B cell (primary cell): Measurements from ENCODE around the gene GOLGA8J. TPM values are rescaled to one million over a fixed set of nuclear protein-coding genes. Genes with fewer than 3 reads are reported as not detected.

Experiments
- ATAC-seq: fragments of 200-7000 bp; cut with Tn5 transposase; one replicate; pipeline ENCODE4 v1.10.0; 2021; ENCODE audit warnings: low read depth, mild to moderate bottlenecking, moderate number of reproducible peaks, moderate library complexity
- CTCF ChIA-PET: fragments of 350-600 bp; sonication (Branson Sonifier 250); formaldehyde crosslinking; loops from one replicate; lab custom pipeline; 2021; ENCODE audit warnings: antibody characterized with exemption, inconsistent platforms; lab: Charles Lee
- POLR2A ChIA-PET: fragments of 350-600 bp; sonication (Branson Sonifier 250); formaldehyde crosslinking; loops from one replicate; lab custom pipeline; 2021; ENCODE audit warnings: antibody characterized with exemption; lab: Charles Lee
- DNase-seq: peaks from one replicate; pipeline ENCODE4 v3.0.0; 2013
- H2AFZ ChIP-seq: 2 replicates; pipeline ENCODE4 v1.6.1; 2012; ENCODE audit warnings: mild to moderate bottlenecking, low read depth, low read length; ENCODE audit not compliant: insufficient read depth, poor library complexity, severe bottlenecking
- H3K27ac ChIP-seq, 2 donors: 1 replicate in 1 of 2; 2 replicates in 1 of 2; pipeline ENCODE4 v1.5.1; 2012 to 2013; ENCODE audit warnings: low read length in 2 of 2, mild to moderate bottlenecking in 2 of 2, moderate library complexity in 1 of 2
- H3K27me3 ChIP-seq, 4 experiments: fragments of 200-600 bp in 1 of 4; sonication (generic) in 1 of 4; replicated peaks in 1 of 4; 1 replicate in 2 of 4; 2 replicates in 2 of 4; pipeline versions ENCODE4 v1.6.1 to v1.7.0; 2013 to 2016; ENCODE audit warnings: low read length in 3 of 4, mild to moderate bottlenecking in 2 of 4, mixed read lengths in 1 of 4, moderate library complexity in 1 of 4; ENCODE audit not compliant: insufficient read depth in 4 of 4, control insufficient read depth in 3 of 4; ENCODE audit errors: control extremely low read depth in 1 of 4
- H3K36me3 ChIP-seq, 2 experiments: replicated peaks in 1 of 2; 1 replicate in 1 of 2; 2 replicates in 1 of 2; pipeline versions ENCODE4 v1.6.1 to v1.7.1; 2013; ENCODE audit warnings: low read length in 1 of 2; ENCODE audit not compliant: insufficient read depth in 2 of 2, control insufficient read depth in 1 of 2; ENCODE audit errors: control extremely low read depth in 1 of 2, extremely low read depth in 1 of 2
- H3K4me1 ChIP-seq, 2 donors: fragments of 200-600 bp in 1 of 2; sonication (generic) in 1 of 2; 1 replicate in 1 of 2; 2 replicates in 1 of 2; pipeline versions ENCODE4 v1.5.1 to v1.6.1; 2013 to 2017; ENCODE audit warnings: low read length in 2 of 2; ENCODE audit not compliant: control insufficient read depth in 2 of 2, insufficient read depth in 2 of 2
- H3K4me2 ChIP-seq: replicated peaks from 2 replicates; pipeline ENCODE3; 2012; ENCODE audit warnings: mild to moderate bottlenecking, low read depth, low read length; ENCODE audit not compliant: poor library complexity, severe bottlenecking
- H3K4me3 ChIP-seq, 5 experiments: fragments of 200-600 bp in 1 of 5; sonication (generic) in 1 of 5; 1 replicate in 3 of 5; 2 replicates in 2 of 5; pipeline versions ENCODE4 v1.5.1 to v1.7.0; 2011 to 2016; ENCODE audit warnings: low read length in 4 of 5, mild to moderate bottlenecking in 4 of 5, low read depth in 2 of 5, control low read depth in 1 of 5, moderate library complexity in 1 of 5; ENCODE audit not compliant: insufficient read depth in 1 of 5; ENCODE audit errors: control extremely low read depth in 1 of 5, extremely low read depth in 1 of 5
- H3K79me2 ChIP-seq: fragments of 200-600 bp; sonication (generic); one replicate; pipeline ENCODE4 v1.6.0; 2016; ENCODE audit warnings: low read length; ENCODE audit not compliant: control insufficient read depth, insufficient read depth
- H3K9ac ChIP-seq: fragments of 200-600 bp; sonication (generic); 2 replicates; pipeline ENCODE4 v1.6.1; 2017; ENCODE audit warnings: mild to moderate bottlenecking, low read length, moderate library complexity
- H3K9me3 ChIP-seq, 3 donors: one replicate each; pipeline versions ENCODE4 v1.6.1 to v1.7.1; 2013; ENCODE audit warnings: low read length in 2 of 3; ENCODE audit not compliant: control insufficient read depth in 2 of 3, insufficient read depth in 1 of 3; ENCODE audit errors: control extremely low read depth in 1 of 3
- H4K20me1 ChIP-seq: 2 replicates; pipeline ENCODE4 v1.6.0; 2012; ENCODE audit warnings: mild to moderate bottlenecking, low read length; ENCODE audit not compliant: insufficient read depth, control insufficient read depth, poor library complexity, severe bottlenecking
- H3K27ac Mint-ChIP-seq: one replicate; pipeline ENCODE4 v1.8.0; 2021; ENCODE audit warnings: mixed read lengths
- H3K27me3 Mint-ChIP-seq: one replicate; pipeline ENCODE4 v1.8.0; 2021; ENCODE audit warnings: mixed read lengths
- H3K4me1 Mint-ChIP-seq: one replicate; pipeline ENCODE4 v1.8.0; 2021; ENCODE audit warnings: mixed read lengths
- H3K4me3 Mint-ChIP-seq: one replicate; pipeline ENCODE4 v1.8.0; 2021; ENCODE audit warnings: mixed read lengths
- H3K9me3 Mint-ChIP-seq: one replicate; pipeline ENCODE4 v1.8.0; 2022; ENCODE audit warnings: mixed read lengths; ENCODE audit not compliant: insufficient read depth
- EZH2 ChIP-seq: IDR thresholded peaks from 2 replicates; pipeline ENCODE4 v1.6.1; 2012; ENCODE audit warnings: borderline replicate concordance, low read depth, mild to moderate bottlenecking, moderate library complexity, low read length; ENCODE audit not compliant: insufficient read depth, poor library complexity, severe bottlenecking
- WGBS: methylation state at CpG from one replicate; pipeline ENCODE4 v1.1.5; 2013; ENCODE audit warnings: missing lambda C conversion rate; ENCODE audit not compliant: insufficient coverage; 5-methylcytosine and 5-hydroxymethylcytosine counted together
- intact Hi-C: fragments of 100-400 bp; cut with micrococcal nuclease; formaldehyde crosslinking; loops from one replicate; pipeline ENCODE4 v1.10.0; 2022
- polyA plus RNA-seq: library from polyadenylated mRNA; depleted of rRNA; stranded (reverse); fragments of >200 nt; gene quantifications from 2 replicates; pipeline ENCODE4 v1.2.3, GENCODE V29; 2012
- total RNA-seq, 2 donors: library from RNA; stranded (reverse); fragments of 120-200 nt in 1 of 2; gene quantifications; 1 replicate in 1 of 2; 2 replicates in 1 of 2; pipeline versions ENCODE4 v1.2.3 to v1.2.4, GENCODE V29; 2013 to 2022
- TF ChIP-seq, protein P1 (sequence below): fragments of 200-600 bp; IDR thresholded peaks from one replicate; pipeline ENCODE4 v1.8.0; 2022; ENCODE audit warnings: antibody characterized with exemption, mild to moderate bottlenecking

The GOLGA8J gene
- total and polyA plus RNA-seq, 2 donors (not counting 1 experiment from before 2014, with no cell fraction given): not detected

DNA sequence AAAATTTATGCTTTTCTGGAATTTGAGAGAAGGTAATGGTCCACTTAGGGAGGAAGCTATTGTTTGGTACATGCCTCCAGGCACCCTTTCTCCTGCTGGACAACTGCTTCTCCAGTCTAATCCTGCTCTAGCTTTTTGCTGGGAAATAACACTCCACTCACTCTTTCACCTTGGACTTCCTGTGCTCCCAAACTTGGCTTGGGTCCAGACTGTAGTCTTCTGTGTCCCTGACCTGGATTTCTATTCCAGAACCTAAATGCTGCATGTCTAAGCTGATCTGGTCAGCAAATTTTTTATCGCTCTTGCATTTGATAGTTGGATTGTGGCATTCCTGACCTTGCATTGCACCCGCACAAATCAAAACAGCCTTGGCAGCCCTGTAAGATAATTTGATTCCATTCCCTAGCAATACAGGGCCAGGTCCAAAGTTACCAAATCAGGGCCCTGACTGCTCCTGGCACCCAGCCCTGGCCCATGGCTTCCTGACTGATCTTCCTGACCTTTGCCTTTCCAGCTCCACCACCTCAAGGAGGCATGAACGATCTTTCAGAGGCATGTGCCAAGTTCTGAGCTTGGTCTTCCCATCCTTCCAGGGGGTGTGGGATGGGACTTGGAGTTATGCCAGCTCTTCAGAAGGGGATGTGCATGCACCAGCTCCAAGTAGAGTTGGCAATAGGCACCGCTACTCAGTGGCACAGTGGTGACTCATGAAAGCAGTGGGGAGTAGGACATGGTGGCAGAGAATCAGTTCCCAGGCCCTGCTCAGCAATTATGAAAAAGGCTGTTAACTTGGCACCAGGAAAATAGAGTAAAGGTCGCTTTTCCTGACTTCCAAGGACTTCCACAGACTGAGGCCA lies 43.9 kb upstream of the GOLGA8J start:
- WGBS: 80% methylated on average over 4 of the region's 5 CpGs
- no peak overlapping the region for H3K9ac ChIP-seq
- Mint-ChIP-seq H3K27me3 (peaks cover 5% of the 10 kb centered on the region), H3K4me1 (no peaks in the 10 kb centered on the region), H3K27ac (no peak overlapping the region), H3K9me3 (peaks cover 2% of the 10 kb centered on the region), H3K4me3 (no peak overlapping the region)
- H3K79me2 ChIP-seq: no peaks in the 10 kb centered on the region
- TF ChIP-seq, protein P1, sequence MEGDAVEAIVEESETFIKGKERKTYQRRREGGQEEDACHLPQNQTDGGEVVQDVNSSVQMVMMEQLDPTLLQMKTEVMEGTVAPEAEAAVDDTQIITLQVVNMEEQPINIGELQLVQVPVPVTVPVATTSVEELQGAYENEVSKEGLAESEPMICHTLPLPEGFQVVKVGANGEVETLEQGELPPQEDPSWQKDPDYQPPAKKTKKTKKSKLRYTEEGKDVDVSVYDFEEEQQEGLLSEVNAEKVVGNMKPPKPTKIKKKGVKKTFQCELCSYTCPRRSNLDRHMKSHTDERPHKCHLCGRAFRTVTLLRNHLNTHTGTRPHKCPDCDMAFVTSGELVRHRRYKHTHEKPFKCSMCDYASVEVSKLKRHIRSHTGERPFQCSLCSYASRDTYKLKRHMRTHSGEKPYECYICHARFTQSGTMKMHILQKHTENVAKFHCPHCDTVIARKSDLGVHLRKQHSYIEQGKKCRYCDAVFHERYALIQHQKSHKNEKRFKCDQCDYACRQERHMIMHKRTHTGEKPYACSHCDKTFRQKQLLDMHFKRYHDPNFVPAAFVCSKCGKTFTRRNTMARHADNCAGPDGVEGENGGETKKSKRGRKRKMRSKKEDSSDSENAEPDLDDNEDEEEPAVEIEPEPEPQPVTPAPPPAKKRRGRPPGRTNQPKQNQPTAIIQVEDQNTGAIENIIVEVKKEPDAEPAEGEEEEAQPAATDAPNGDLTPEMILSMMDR: no peak
- no peak for TF ChIP-seq EZH2
- no peaks in the 10 kb centered on the region for H3K27me3 ChIP-seq
- no peak overlapping the region for H3K4me2 ChIP-seq
- H3K36me3 ChIP-seq: no peaks in the 10 kb centered on the region
- no peaks in the 10 kb centered on the region for H4K20me1 ChIP-seq
- H3K9me3 ChIP-seq: peaks cover 0 to 1% (median 0%) of the 10 kb centered on the region in 3 donors
- ChIA-PET CTCF (no interaction called here), POLR2A (no interaction called here)
- DNase-seq: no peak
- no peak for ATAC-seq
- no peak overlapping the region for H3K4me3 ChIP-seq
- no peak overlapping the region for H2AFZ ChIP-seq
- no peaks in the 10 kb centered on the region for H3K4me1 ChIP-seq
- no peak overlapping the region for H3K27ac ChIP-seq
- intact Hi-C loops: no loop called here

DNA sequence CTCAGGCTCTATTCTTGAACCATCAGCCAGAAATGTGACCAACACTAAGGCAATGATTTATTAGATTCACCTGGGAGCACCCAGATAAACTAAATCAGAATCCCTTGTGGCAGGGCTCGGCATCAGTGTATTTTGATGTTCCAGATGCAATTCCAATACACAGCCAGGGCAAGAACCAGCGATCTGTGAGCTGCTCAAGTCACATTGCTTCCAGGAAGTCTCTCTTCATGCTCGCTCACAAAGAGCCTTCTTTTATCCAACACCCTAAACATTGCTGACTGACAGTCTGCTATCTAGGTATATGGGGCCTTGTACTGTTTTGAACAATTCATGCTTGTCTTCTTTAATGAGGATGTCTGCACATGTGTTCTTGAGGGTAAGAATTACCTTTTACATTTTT lies 40.9 kb upstream of the GOLGA8J start:
- Histone ChIP-seq H3K4me1 (no peaks in the 10 kb centered on the region), H3K79me2 (no peaks in the 10 kb centered on the region), H3K9ac (no peak overlapping the region), H3K27me3 (no peaks in the 10 kb centered on the region), H2AFZ (no peak overlapping the region), H3K4me3 (no peak overlapping the region), H4K20me1 (no peaks in the 10 kb centered on the region), H3K36me3 (no peaks in the 10 kb centered on the region), H3K9me3 (peaks cover 0 to 1% (median 0%) of the 10 kb centered on the region in 3 donors), H3K27ac (no peak overlapping the region), H3K4me2 (no peak overlapping the region)
- 9% methylated on average over 1 of the region's 3 CpGs for WGBS
- TF ChIP-seq, protein P1: no peak
- no peak for TF ChIP-seq EZH2
- H3K4me1 Mint-ChIP-seq: no peaks in the 10 kb centered on the region
- no peak overlapping the region for H3K27ac Mint-ChIP-seq
- H3K27me3 Mint-ChIP-seq: no peaks in the 10 kb centered on the region
- ChIA-PET CTCF (no interaction called here), POLR2A (interaction anchor here (0.6 kb wide), 1 partner anchor 18 kb away, joined by 4 read pairs; no protein-coding TSS in a partner anchor)
- no peak overlapping the region for H3K4me3 Mint-ChIP-seq
- DNase-seq (no peak), ATAC-seq (no peak)
- intact Hi-C loops: no loop called here
- H3K9me3 Mint-ChIP-seq: peaks cover 2% of the 10 kb centered on the region
